ENCODE measurements around the gene UBE2E1. TPM values are rescaled to one million over a fixed set of nuclear protein-coding genes. Genes with fewer than 3 reads are reported as not detected.

The UBE2E1 gene
- total and polyA plus RNA-seq, 2 of the 4 experiments (the other 2 are of a cell fraction): 54.1 to 91.6 TPM

DNA sequence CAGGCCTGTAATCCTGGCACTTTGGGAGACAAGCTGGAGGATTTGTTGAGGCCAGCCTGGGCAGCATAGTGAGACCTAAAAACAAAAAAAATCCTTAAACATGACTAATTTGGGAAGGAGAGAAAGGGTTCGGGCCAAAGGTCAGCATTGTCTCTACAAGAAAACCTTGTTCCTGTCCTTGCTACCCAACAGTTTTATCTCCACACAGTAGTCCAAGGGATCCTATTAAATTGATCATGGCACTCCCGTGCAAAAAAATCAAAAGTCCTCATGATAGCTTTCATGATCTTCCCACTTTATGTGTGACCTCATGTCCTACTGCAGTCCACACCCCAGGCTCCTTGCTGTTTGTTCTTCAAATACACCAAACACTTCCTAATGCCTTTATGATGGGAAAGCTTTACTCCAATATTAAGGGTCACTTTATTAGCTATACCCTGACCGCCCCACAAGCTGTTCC, 115.3 kb downstream of the UBE2E1 start:
- no peak overlapping the region for H2BK20ac ChIP-seq (ENCODE audit: low read depth, low read length)
- CTCF ChIA-PET: no interaction called here
- peaks cover 6 to 42% of the 10 kb centered on the region in 2 experiments for H3K79me1 ChIP-seq (ENCODE audit: low read depth in 1 of 2, low read length in 2 of 2)
- POLR2A ChIA-PET (ENCODE audit: unreplicated experiment): no interaction called here
- H2BK5ac ChIP-seq (ENCODE audit: low read depth, low read length, poor library complexity, severe bottlenecking): no peak overlapping the region
- H2AK9ac ChIP-seq (replicated peaks; ENCODE audit: low read depth, low read length, poor library complexity): no peak overlapping the region
- no peak overlapping the region for H2BK15ac ChIP-seq (ENCODE audit: low read depth, low read length)
- no peaks in the 10 kb centered on the region for H3K27me3 ChIP-seq (ENCODE audit: control insufficient read depth, insufficient read depth, low read length)
- H3K18ac ChIP-seq (ENCODE audit: low read depth, low read length): no peak overlapping the region
- H4K5ac ChIP-seq (ENCODE audit: low read depth, low read length): no peak overlapping the region
- no peaks in the 10 kb centered on the region for H3K9me3 ChIP-seq (ENCODE audit: control insufficient read depth, insufficient read depth, low read length)
- WGBS, 2 experiments (ENCODE audit: extremely low coverage in 2 of 2, insufficient read length in 1 of 2): 100% methylated on average over 1 of the region's 3 CpGs; no CpG with 5 or more reads in 1 of the 2 experiments
- H3K14ac ChIP-seq (replicated peaks; ENCODE audit: low read depth, low read length): no peak overlapping the region
- ATAC-seq (ENCODE audit: low read depth): no peak
- no peaks in the 10 kb centered on the region; the same call in 1 of the 2 replicates for H3K9me1 ChIP-seq (ENCODE audit: insufficient read depth, low read length)
- H2BK120ac ChIP-seq (ENCODE audit: low read depth, low read length): no peak overlapping the region
- H2AK5ac ChIP-seq (ENCODE audit: low read depth, low read length): no peak overlapping the region
- no peak overlapping the region for H3K4me2 ChIP-seq (ENCODE audit: low read depth, low read length)
- no peak for DNase-seq
- TF ChIP-seq RCOR1 (IDR thresholded peaks at IDR 0.05; ENCODE audit: insufficient replicate concordance, low read length) (no peak), MAZ (IDR thresholded peaks at IDR 0.05; ENCODE audit: borderline replicate concordance, low read depth, low read length) (no peak), BHLHE40 (IDR thresholded peaks at IDR 0.05; ENCODE audit: low read depth, low read length) (no peak), MXI1 (IDR thresholded peaks at IDR 0.05; ENCODE audit: borderline replicate concordance, low read depth, low read length) (no peak), USF2 (IDR thresholded peaks at IDR 0.05; ENCODE audit: low read depth, low read length) (no peak), RFX5 (IDR thresholded peaks at IDR 0.05; ENCODE audit: low read depth, low read length) (no peak), FOS (IDR thresholded peaks at IDR 0.05; ENCODE audit: low read depth, low read length) (no peak), SMC3 (IDR thresholded peaks at IDR 0.05; ENCODE audit: low read depth, low read length) (no peak), POLR2A (IDR thresholded peaks at IDR 0.05; ENCODE audit: low read depth, low read length) (no peak)
- no peak overlapping the region for H4K8ac ChIP-seq (ENCODE audit: low read depth in 2 of 2, low read length in 2 of 2)
- intact Hi-C loops (cut with micrococcal nuclease) (no loop called here), dilution Hi-C loops (cut with HindIII; ENCODE audit: low sequenced_read_pairs, unreplicated experiment) (no loop called here), in situ Hi-C loops (cut with MboI; ENCODE audit: low sequenced_read_pairs) (no loop called here)
- no peak overlapping the region for H3K4me3 ChIP-seq (ENCODE audit: insufficient read depth, low read depth, low read length)
- no peak overlapping the region for H2AFZ ChIP-seq (replicated peaks; ENCODE audit: low read length, poor library complexity)
- no peak overlapping the region for H3K27ac ChIP-seq (ENCODE audit: insufficient read depth, low read length)
- no peak overlapping the region for H3K23ac ChIP-seq (ENCODE audit: low read depth, low read length)
- no peak overlapping the region for H3K56ac ChIP-seq (ENCODE audit: extremely low read depth, insufficient read depth, low read length)
- no TSS peak for BruUV-seq (replicated peaks)
- peaks cover 40% of the 10 kb centered on the region for H4K20me1 ChIP-seq (ENCODE audit: insufficient read depth, low read length)
- no peak overlapping the region for H4K91ac ChIP-seq (ENCODE audit: insufficient read depth, low read depth, low read length)
- peaks cover 14% of the 10 kb centered on the region for H3K36me3 ChIP-seq (ENCODE audit: control insufficient read depth, insufficient read depth, low read length)
- H3K4ac ChIP-seq (ENCODE audit: low read depth, low read length): no peak overlapping the region
- H3K4me1 ChIP-seq (ENCODE audit: control insufficient read depth, insufficient read depth, low read length): peaks cover 2% of the 10 kb centered on the region; the same call in 1 of the 2 replicates
- H3K9ac ChIP-seq (ENCODE audit: low read depth, low read length): no peak overlapping the region
